GM23338 (cell line): ENCODE data around the gene MARCKS.

Experiments
- CREB1 ChIP-seq: fragments of 250-450 bp; sonication (Bioruptor Pico); IDR thresholded peaks from 2 replicates; pipeline ENCODE4 v1.5.0; 2020; ENCODE audit warnings: low read depth, mild to moderate bottlenecking, moderate library complexity
- EZH2 ChIP-seq: fragments of 200-600 bp; sonication (generic); IDR thresholded peaks from one replicate; pipeline ENCODE4 v1.8.0; 2017; ENCODE audit warnings: antibody characterized with exemption, mild to moderate bottlenecking, low read depth; ENCODE audit not compliant: unreplicated experiment
- EZH2phosphoT487 ChIP-seq: fragments of 200-600 bp; sonication (generic); IDR thresholded peaks from one replicate; pipeline ENCODE4 v1.8.1; 2018; ENCODE audit warnings: antibody characterized with exemption; ENCODE audit not compliant: unreplicated experiment
- JUNB ChIP-seq: IDR thresholded peaks from one replicate; pipeline ENCODE4 v1.6.1; 2016; ENCODE audit warnings: antibody characterized with exemption; ENCODE audit not compliant: unreplicated experiment
- NANOG ChIP-seq: IDR thresholded peaks from 2 replicates; pipeline ENCODE4 v1.6.1; 2016; ENCODE audit warnings: antibody characterized with exemption, borderline replicate concordance
- POLR2AphosphoS5 ChIP-seq: IDR thresholded peaks from 2 replicates; pipeline ENCODE4 v1.6.1; 2016; ENCODE audit warnings: antibody characterized with exemption, low read depth
- STAT1 ChIP-seq: IDR thresholded peaks from one replicate; pipeline ENCODE4 v1.6.1; 2016; ENCODE audit warnings: antibody characterized with exemption; ENCODE audit not compliant: unreplicated experiment
- ZNF114 ChIP-seq: fragments of 250-450 bp; sonication (Bioruptor Pico); IDR thresholded peaks from 2 replicates; pipeline ENCODE4 v1.5.0; 2020; ENCODE audit warnings: mild to moderate bottlenecking, moderate library complexity
- ZNF331 ChIP-seq: fragments of 250-450 bp; sonication (Bioruptor Pico); IDR thresholded peaks from 2 replicates; pipeline ENCODE4 v1.5.0; 2020; ENCODE audit warnings: low read depth, mild to moderate bottlenecking, moderate library complexity
- TF ChIP-seq, protein P1 (sequence below), 2 experiments: fragments of 200-600 bp in 1 of 2; sonication (generic) in 1 of 2; conservative IDR thresholded peaks; 2 replicates each; pipeline versions ENCODE4 v1.5.1 to v1.6.1; 2016 to 2017; ENCODE audit warnings: antibody characterized with exemption in 2 of 2, low read depth in 2 of 2, mild to moderate bottlenecking in 2 of 2, moderate library complexity in 1 of 2
- TF ChIP-seq, protein P2 (sequence below): IDR thresholded peaks from one replicate; pipeline ENCODE4 v1.6.1; 2018; ENCODE audit warnings: antibody characterized with exemption; ENCODE audit not compliant: unreplicated experiment
- TF ChIP-seq, protein P3 (sequence below): IDR thresholded peaks from 2 replicates; pipeline ENCODE4 v1.6.1; 2016; ENCODE audit warnings: antibody characterized with exemption
- TF ChIP-seq, protein P4 (sequence below): fragments of 250-450 bp; sonication (Bioruptor Pico); IDR thresholded peaks from 2 replicates; pipeline ENCODE4 v1.5.0; 2020; ENCODE audit warnings: mild to moderate bottlenecking, moderate library complexity

DNA sequence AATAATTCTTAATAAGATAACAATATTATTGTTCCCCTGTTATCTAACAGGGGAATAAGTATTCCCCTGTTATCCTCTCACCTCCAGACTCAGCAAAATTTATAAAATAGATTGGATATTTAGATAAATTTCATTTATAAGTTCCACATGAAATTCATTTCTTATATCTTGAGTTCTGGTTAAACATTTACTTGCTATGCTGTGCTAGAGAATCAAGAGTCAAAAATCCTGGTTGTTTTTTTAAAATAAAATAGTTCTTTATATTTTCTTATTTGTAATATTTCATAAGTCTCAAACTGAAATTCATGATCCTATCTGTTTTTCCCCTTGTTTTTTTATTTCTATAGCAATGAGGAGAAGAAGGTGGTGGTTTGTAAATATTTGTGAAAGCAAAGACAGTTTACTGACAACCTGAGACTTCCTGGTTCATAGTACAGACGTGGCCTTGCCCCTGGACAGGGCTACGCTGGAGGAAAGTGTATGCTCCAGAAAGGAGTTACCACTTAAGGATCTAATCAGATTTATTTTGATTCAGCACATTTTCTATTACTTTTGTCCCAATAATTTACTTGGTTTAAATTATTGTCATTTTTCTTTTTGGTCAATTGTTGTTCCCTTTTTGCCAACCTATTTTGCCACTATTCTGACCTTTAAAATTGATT lies 37.8 kb upstream of the MARCKS start:
- TF ChIP-seq EZH2phosphoT487 (no peak), ZNF114 (CRISPR knock-in tag) (no peak), EZH2 (no peak), POLR2AphosphoS5 (no peak), CREB1 (CRISPR knock-in tag) (no peak), ZNF331 (no peak), STAT1 (no peak), NANOG (no peak), JUNB (no peak)
- TF ChIP-seq, protein P1, sequence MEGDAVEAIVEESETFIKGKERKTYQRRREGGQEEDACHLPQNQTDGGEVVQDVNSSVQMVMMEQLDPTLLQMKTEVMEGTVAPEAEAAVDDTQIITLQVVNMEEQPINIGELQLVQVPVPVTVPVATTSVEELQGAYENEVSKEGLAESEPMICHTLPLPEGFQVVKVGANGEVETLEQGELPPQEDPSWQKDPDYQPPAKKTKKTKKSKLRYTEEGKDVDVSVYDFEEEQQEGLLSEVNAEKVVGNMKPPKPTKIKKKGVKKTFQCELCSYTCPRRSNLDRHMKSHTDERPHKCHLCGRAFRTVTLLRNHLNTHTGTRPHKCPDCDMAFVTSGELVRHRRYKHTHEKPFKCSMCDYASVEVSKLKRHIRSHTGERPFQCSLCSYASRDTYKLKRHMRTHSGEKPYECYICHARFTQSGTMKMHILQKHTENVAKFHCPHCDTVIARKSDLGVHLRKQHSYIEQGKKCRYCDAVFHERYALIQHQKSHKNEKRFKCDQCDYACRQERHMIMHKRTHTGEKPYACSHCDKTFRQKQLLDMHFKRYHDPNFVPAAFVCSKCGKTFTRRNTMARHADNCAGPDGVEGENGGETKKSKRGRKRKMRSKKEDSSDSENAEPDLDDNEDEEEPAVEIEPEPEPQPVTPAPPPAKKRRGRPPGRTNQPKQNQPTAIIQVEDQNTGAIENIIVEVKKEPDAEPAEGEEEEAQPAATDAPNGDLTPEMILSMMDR (conservative IDR thresholded peaks at IDR 0.05; ENCODE audit: low read depth in 2 of 2) = no peak
- TF ChIP-seq, protein P2, sequence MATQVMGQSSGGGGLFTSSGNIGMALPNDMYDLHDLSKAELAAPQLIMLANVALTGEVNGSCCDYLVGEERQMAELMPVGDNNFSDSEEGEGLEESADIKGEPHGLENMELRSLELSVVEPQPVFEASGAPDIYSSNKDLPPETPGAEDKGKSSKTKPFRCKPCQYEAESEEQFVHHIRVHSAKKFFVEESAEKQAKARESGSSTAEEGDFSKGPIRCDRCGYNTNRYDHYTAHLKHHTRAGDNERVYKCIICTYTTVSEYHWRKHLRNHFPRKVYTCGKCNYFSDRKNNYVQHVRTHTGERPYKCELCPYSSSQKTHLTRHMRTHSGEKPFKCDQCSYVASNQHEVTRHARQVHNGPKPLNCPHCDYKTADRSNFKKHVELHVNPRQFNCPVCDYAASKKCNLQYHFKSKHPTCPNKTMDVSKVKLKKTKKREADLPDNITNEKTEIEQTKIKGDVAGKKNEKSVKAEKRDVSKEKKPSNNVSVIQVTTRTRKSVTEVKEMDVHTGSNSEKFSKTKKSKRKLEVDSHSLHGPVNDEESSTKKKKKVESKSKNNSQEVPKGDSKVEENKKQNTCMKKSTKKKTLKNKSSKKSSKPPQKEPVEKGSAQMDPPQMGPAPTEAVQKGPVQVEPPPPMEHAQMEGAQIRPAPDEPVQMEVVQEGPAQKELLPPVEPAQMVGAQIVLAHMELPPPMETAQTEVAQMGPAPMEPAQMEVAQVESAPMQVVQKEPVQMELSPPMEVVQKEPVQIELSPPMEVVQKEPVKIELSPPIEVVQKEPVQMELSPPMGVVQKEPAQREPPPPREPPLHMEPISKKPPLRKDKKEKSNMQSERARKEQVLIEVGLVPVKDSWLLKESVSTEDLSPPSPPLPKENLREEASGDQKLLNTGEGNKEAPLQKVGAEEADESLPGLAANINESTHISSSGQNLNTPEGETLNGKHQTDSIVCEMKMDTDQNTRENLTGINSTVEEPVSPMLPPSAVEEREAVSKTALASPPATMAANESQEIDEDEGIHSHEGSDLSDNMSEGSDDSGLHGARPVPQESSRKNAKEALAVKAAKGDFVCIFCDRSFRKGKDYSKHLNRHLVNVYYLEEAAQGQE = no peak
- TF ChIP-seq, protein P3, sequence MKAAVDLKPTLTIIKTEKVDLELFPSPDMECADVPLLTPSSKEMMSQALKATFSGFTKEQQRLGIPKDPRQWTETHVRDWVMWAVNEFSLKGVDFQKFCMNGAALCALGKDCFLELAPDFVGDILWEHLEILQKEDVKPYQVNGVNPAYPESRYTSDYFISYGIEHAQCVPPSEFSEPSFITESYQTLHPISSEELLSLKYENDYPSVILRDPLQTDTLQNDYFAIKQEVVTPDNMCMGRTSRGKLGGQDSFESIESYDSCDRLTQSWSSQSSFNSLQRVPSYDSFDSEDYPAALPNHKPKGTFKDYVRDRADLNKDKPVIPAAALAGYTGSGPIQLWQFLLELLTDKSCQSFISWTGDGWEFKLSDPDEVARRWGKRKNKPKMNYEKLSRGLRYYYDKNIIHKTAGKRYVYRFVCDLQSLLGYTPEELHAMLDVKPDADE = no peak
- TF ChIP-seq, protein P4, sequence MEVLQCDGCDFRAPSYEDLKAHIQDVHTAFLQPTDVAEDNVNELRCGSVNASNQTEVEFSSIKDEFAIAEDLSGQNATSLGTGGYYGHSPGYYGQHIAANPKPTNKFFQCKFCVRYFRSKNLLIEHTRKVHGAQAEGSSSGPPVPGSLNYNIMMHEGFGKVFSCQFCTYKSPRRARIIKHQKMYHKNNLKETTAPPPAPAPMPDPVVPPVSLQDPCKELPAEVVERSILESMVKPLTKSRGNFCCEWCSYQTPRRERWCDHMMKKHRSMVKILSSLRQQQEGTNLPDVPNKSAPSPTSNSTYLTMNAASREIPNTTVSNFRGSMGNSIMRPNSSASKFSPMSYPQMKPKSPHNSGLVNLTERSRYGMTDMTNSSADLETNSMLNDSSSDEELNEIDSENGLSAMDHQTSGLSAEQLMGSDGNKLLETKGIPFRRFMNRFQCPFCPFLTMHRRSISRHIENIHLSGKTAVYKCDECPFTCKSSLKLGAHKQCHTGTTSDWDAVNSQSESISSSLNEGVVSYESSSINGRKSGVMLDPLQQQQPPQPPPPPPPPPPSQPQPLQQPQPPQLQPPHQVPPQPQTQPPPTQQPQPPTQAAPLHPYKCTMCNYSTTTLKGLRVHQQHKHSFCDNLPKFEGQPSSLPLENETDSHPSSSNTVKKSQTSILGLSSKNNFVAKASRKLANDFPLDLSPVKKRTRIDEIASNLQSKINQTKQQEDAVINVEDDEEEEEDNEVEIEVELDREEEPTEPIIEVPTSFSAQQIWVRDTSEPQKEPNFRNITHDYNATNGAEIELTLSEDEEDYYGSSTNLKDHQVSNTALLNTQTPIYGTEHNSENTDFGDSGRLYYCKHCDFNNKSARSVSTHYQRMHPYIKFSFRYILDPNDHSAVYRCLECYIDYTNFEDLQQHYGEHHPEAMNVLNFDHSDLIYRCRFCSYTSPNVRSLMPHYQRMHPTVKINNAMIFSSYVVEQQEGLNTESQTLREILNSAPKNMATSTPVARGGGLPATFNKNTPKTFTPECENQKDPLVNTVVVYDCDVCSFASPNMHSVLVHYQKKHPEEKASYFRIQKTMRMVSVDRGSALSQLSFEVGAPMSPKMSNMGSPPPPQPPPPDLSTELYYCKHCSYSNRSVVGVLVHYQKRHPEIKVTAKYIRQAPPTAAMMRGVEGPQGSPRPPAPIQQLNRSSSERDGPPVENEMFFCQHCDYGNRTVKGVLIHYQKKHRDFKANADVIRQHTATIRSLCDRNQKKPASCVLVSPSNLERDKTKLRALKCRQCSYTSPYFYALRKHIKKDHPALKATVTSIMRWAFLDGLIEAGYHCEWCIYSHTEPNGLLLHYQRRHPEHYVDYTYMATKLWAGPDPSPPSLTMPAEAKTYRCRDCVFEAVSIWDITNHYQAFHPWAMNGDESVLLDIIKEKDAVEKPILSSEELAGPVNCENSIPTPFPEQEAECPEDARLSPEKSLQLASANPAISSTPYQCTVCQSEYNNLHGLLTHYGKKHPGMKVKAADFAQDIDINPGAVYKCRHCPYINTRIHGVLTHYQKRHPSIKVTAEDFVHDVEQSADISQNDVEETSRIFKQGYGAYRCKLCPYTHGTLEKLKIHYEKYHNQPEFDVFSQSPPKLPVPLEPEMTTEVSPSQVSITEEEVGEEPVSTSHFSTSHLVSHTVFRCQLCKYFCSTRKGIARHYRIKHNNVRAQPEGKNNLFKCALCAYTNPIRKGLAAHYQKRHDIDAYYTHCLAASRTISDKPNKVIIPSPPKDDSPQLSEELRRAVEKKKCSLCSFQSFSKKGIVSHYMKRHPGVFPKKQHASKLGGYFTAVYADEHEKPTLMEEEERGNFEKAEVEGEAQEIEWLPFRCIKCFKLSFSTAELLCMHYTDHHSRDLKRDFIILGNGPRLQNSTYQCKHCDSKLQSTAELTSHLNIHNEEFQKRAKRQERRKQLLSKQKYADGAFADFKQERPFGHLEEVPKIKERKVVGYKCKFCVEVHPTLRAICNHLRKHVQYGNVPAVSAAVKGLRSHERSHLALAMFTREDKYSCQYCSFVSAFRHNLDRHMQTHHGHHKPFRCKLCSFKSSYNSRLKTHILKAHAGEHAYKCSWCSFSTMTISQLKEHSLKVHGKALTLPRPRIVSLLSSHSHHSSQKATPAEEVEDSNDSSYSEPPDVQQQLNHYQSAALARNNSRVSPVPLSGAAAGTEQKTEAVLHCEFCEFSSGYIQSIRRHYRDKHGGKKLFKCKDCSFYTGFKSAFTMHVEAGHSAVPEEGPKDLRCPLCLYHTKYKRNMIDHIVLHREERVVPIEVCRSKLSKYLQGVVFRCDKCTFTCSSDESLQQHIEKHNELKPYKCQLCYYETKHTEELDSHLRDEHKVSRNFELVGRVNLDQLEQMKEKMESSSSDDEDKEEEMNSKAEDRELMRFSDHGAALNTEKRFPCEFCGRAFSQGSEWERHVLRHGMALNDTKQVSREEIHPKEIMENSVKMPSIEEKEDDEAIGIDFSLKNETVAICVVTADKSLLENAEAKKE (CRISPR knock-in tag) = no peak
